Measurements from ENCODE around the gene ZNF407. TPM values are rescaled to one million over a fixed set of nuclear protein-coding genes. Genes with fewer than 3 reads are reported as not detected.

ZNF407 gene
- total and polyA plus RNA-seq, 3 donors from 2014 or later, result 10.9 to 35.9 (median 30.8) TPM

DNA sequence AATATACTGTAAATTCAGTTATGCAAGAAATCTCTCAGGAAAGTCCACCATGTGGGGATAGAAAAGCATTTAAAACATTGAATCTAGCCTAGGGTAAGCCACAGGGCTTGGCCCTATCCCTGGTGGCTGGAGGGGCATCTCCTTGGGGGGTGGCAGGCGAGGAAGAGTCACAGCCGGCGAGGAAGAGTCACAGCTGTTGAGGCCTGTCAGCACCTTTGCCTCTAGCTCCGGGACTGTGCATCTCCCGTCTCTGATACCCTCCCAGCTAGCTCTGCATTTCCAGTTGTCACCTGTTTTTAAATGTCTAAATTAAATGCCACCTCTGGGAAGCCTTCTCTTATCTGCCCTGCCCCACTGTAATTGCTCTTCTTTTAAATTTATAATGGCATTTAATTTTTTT, 276.7 kb downstream of the ZNF407 start:
- 85 to 90% methylated on average over 5 of the region's 5 CpGs for WGBS, 2 donors
- TF ChIP-seq POLR2A (IDR thresholded peaks at IDR 0.05) (no peak), CTCF (IDR thresholded peaks at IDR 0.05) (no peak)
- intact Hi-C loops (cut with DNase I; ENCODE audit: low total_unique reads), result no loop called here

DNA sequence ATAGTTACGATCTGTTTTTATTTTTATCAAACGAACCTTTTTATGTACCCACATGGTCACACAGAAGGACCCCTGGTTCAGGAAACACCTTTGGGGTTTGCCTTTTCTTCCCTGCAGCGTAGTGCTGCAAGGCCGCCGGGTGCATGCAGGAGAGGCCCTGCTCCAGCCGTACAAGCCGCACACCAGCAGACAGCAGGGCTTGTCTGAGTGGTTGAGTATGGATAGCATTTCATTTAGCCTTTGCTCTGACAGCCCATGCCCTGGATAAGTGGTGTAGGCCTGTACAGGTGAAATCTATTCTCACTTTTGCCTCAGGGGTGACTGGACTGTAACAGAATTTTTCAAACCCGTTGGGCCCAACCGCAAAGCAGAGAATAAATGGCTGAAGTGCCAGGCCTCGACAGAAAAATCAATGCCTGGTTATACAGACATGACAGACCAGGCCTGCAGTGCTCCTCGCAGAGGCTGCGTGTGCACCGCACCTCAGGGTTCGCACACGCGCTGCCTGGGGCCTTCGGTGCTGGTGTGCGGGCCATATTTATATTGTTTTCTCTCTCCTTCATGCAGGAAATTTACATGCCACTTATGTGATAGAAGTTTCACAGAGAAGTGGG, 279.1 kb downstream of the ZNF407 start:
- Histone ChIP-seq H3K27ac (no peak overlapping the region), H3K9me3 (no peaks in the 10 kb centered on the region), H3K27me3 (no peaks in the 10 kb centered on the region), H3K36me3 (ENCODE audit: low read depth, missing control alignments) (no peaks in the 10 kb centered on the region), H3K4me1 (no peaks in the 10 kb centered on the region), H3K4me3 (no peak overlapping the region)
- intact Hi-C loops (cut with DNase I; ENCODE audit: low total_unique reads), result no loop called here
- no peak for DNase-seq
- no peak for TF ChIP-seq CTCF (IDR thresholded peaks at IDR 0.05)
- no peak for TF ChIP-seq POLR2A (IDR thresholded peaks at IDR 0.05)
- WGBS, 2 donors, result 93 to 97% methylated on average over 18 of the region's 18 CpGs

More for the DNA sequence above, 276.7 kb downstream of the ZNF407 start:
- Histone ChIP-seq H3K9me3 (no peaks in the 10 kb centered on the region), H3K4me3 (no peak overlapping the region), H3K27ac (no peak overlapping the region), H3K27me3 (no peaks in the 10 kb centered on the region), H3K4me1 (no peaks in the 10 kb centered on the region), H3K36me3 (ENCODE audit: low read depth, missing control alignments) (no peaks in the 10 kb centered on the region)
- DNase-seq, result no peak

GRCh38 chr18:74878267-74878666, 280.6 kb downstream of the ZNF407 start:
- TF ChIP-seq CTCF (IDR thresholded peaks at IDR 0.05) (no peak), POLR2A (IDR thresholded peaks at IDR 0.05) (no peak)
- Histone ChIP-seq H3K4me3 (no peak overlapping the region), H3K4me1 (no peaks in the 10 kb centered on the region), H3K27me3 (no peaks in the 10 kb centered on the region), H3K36me3 (ENCODE audit: low read depth, missing control alignments) (no peaks in the 10 kb centered on the region), H3K9me3 (no peaks in the 10 kb centered on the region), H3K27ac (no peak overlapping the region)
- no peak for DNase-seq
- WGBS, 2 donors, result 90 to 94% methylated on average over 6 of the region's 6 CpGs
- intact Hi-C loops (cut with DNase I; ENCODE audit: low total_unique reads), result no loop called here

DNA sequence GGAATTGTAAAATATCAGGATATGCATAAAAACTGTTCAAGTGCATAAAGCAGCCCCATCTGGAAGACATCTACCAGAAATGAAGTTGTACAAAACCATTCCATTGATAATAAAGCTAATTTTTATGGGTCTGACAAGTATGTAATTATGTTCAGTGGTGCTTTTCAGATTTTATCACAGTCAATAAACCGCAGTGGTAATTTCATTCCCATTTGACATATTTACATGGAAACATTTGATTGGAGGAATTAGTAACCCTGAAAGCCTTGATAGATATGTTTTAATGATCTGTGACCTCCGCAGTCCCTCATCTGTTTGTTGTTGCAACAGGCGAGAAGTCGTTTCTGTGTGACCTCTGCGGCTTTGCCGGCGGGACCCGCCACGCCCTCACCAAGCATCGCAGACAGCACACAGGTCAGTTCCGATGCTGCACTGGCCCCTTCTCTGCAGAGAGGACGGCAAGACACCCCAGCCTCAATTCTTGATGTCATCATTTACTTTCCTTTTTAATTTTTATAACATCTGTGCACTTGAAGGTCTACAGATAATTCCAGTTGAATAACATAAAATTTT, 283.1 kb downstream of the ZNF407 start:
- TF ChIP-seq POLR2A (IDR thresholded peaks at IDR 0.05) (no peak), CTCF (IDR thresholded peaks at IDR 0.05) (no peak)

More for the DNA sequence above, 283.1 kb downstream of the ZNF407 start:
- WGBS, 2 donors, result 81 to 88% methylated on average over 12 of the region's 12 CpGs
- Histone ChIP-seq H3K36me3 (ENCODE audit: low read depth, missing control alignments) (no peaks in the 10 kb centered on the region), H3K4me3 (no peak overlapping the region), H3K27me3 (no peaks in the 10 kb centered on the region), H3K27ac (no peak overlapping the region), H3K4me1 (no peaks in the 10 kb centered on the region), H3K9me3 (no peaks in the 10 kb centered on the region)
- no peak for DNase-seq
- intact Hi-C loops (cut with DNase I; ENCODE audit: low total_unique reads), result no loop called here

Measured in testis (tissue), 3 donors.